Stimulated activated CD4-positive, alpha-beta T cell treated with anti-CD3 and anti-CD28 coated beads, Interleukin-2, amount 100 ng/mL, for 24 hours (primary cell): ENCODE data around the gene ADGRL2.

Experiments used
- DNase-seq, 2 donors: peaks; one replicate each; pipeline ENCODE4 v3.0.0-alpha.2; 2020

Gene ADGRL2

DNA sequence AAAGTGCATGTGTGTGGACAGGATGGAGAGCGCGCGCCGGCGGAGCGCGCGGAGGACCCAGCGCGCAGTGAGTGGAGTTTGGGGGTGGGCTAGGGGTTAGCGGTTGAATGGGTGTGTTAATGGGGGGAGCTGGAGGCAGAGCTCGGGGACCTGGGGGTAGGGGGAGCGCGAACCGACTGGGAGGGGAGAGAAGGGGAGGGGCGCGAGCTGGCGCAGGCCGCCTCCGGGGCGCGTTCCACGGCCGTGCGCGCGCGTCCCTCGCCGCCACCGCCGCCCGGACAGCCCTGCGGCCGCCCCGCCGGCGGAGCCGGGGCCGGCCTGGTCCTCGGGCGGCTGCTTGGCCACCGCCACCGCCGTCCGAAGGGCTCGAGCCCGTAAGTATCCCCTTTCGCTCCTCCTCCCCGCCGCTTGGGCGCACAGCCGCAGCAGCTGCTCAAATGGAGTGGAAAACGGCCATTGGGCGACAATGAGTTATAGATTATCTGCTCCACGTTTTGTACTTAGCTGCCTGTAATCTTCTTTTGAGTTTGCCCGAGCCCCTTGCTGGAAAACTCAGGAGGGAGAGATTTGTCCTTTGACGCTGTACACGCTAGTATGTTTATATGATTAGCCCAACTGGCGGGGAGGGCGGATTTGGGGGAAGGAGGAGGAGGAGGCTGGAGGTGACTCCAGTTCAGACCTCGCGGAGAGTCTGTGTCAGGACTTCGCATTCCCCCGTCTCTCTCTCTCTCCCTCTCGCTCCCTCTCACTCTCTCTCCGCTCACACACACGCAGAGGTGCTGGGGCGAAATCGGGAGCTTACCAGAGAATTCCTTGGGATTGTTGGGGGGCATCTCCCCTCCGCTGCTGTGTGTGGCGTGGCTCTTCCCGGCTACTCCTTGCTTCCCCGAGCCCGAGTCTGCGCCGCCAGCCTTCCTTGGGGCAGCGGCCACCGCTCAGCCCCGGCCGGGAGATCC is at the start of gene ADGRL2:
TSS of gene ADGRL2 (plus strand) at position 240 of the 956 bp plus-strand sequence. CDS start 36,051 bp downstream, outside the sequence.
- peak in 1 of 2 donors; percentile 17 for DNase-seq

DNA sequence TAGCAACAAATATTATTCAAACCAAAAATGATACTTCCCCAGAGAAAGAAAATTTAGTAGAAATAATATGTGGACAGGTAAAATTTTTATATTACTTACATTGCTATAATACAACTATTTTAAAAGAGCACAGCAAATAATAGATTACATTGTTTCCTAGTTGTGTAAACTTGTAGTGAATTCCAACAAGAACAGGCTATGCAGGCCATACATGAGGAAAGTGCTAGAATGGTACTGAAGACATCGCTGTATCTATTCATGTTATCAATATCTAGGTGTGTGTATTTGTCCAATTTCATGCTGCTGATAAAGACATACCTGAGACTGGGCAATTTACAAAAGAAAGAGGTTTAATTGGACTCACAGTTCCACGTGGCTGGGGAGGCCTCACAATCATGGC is 47.9 kb upstream of the ADGRL2 start:
- no peak for DNase-seq

DNA sequence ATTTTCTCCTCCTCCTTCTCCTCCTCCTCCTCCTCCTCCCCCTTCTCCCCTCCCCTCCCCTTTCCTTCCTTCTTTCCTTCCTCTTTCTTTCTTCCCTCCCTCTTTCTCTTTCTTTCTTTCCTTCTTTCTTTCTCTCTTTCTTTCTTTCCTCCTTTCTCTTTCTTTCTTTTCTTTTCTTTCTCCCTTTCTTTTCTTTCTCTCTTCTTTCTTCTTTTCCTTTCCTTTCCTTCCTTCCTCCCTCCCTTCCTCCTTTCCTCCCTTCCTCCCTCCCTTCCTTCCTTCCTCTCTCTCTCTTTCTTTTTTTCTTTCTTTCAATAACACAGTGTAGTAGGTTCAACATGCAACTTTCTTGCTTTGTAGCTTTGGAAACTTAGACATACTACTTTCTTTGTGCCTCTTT is 46.3 kb upstream of the ADGRL2 start:
- DNase-seq, result no peak

DNA sequence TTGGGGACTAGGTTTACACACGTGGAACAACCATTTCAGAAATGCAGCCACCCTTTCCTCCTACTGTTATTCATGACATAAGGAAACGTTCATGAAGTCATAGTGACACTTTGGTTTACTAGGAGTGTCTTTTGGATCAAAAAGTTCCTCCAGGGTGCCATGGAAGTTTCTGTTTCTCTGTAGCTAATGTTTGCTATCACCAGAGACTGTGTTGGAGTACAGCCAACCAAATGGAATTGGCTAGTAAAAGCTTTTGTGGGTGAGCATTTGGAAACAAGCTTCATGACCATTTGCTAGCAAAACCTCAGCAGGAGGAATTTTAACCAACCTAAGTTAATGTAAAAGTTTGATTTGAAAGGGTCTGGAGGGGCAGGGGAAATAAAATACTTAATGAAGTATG is 43.9 kb upstream of the ADGRL2 start:
- DNase-seq, result no peak

DNA sequence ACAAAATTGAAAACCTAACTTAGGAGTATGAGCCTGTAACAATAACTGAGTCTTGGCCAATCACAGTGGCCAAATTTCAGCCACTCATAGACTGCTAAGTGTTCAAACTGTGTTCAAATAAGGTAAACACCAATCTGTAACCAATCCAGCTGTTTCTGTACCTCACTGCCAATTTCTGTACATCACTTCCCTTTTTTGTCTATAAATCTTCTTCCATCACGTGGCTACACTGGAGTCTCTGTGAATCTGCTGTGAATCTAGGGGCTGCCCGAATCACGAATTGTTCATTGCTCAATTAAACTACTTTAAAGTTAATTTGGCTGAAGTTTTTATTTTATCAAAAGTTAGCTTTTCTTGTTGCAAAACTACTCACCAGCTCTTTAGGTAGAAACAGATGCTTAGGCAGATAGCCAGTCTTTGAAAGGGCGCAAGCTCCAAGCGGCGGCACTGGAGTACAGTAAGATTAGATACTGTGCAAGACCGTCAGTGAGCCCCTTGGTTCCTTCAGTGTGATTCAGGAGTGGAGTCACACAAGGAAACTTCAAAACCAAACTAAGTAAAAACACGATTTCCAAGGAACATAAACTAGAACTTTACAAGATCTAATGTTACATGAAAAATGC is 43.2 kb upstream of the ADGRL2 start:
- no peak for DNase-seq

DNA sequence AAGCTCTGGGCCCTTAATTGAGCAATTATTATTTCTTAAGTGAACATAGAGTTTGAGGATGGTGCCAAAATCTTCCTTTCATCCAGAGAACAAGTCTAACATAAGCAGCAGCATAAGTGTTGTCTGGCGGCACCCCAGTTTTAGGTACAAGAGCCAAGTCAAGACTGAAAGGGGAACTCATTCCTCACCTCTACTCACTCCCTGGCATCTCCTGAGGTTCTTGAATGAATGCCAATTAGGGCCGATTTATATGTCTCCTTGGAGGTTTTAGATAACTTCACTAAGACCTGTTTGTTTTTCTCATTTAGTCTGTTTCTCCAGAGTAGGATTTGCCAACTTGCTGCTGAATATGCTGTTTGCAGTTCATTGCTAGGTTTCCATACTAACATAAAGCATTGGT is 42.6 kb upstream of the ADGRL2 start:
- DNase-seq, result no peak

DNA sequence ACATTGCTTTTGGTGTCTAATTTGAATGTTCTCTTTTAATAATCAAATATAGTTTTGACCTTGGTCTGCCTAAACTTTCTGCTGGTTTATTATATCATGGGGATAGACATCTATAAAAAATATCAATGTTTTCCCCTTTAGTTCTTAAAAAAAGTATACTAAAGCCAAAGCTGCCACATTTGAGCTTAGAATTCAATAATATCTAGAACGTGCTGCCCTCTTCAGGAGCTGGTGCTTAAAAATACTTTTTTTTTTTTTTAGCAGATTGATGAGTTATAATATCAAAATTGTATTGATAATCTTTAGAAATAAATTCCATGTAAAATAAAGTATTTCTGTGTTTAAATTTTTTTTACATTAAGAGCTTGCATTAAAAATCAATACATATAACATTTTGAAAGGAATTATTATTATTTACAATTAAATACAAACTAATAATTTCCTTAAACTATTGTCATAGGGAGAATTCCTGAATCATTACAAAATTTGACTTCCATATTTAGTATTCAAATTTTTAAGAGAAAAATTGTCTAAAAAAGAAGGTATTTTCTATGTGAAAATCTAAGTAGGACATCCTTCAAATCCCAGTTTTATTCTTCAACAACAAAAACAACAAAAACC is 40.1 kb upstream of the ADGRL2 start:
- DNase-seq, result no peak

DNA sequence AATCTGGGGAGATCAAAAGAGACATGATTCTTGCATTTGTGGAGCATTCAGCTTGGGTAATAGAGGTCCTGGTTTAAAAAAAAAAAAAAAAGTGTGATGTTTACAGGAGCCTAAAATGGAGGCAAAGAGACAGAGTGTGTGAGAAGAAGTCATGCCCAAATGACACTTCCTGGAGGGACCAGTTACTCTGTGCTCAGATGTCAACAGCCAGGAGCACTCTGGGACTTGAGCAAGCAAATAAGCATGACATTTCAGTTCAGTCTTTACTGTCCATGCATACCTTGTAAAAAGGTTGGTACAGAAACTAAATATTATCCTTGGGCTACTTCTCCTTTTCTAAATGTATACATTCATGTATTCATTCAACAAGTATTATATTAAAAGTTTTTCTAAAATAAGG is 25.2 kb upstream of the ADGRL2 start:
- no peak for DNase-seq

DNA sequence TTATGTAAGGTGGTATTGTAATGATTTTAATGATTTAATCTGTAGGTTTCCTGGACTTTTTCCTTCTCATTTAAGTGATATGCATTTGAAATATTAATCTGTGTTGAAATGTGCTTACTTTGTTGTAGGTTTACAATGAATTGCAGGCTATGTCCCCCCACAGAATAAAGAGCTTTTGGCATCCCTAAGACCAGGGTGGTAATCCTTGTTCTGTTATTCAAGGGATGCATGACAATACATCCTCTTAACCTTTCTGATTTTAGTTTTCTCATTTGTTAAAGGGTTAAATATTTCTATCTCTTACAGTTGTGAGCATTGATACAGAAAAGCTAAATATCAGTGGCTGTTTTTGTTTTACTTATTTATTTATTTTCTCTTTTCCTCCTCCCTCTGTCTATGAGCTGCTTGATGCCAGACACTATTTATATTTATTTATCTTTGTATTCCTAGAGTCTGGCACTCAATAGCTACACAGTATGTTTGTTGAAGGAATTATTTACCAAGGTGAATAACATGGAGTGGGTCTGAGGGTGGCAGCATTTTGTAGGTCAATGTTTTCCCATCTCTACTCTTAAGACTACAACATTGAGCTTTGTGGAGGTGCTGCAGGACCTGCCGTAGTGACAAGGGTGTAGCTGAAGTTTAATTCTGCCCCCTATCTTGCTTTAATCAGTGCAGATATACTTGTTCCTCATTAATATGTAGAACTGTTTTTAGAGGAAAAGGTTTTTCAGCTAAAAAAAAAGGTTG is 19.9 kb upstream of the ADGRL2 start:
- no peak for DNase-seq

DNA sequence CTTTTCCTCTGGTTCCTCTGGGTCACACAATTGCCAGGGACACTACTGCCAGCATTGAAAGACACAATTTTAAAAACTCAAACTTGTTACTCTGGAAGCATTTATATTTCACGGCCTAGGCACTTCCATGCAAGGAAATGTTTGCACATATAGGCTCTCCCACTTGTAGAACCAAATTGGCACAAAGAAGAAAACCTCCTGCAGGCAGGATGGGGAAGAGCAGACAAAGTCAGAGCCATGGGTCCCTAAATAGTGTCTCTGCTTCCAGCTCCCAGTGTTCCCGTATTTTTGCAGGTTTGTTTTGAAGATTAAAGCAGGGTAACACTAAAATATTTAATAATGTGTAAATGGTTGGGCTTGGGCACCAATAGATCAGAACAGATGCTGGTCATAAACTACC is 19.0 kb upstream of the ADGRL2 start:
- DNase-seq, result no peak

DNA sequence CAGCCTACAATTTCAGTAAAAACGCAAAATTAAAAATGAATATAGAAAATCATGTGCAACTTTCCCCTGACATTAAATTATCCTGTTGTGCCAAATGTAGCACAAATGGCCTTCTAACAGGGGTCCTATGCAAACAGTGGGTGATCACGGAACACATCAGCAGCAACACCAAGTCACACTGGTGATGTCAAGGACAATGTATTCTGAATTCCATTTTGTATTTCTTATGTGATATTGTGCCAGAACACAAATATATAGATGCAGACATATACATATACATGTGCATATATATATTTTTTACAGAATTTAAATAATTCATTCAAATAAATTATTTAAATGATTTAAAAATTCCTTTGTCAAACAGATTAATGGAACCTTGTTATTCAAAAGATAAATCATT is 8.6 kb upstream of the ADGRL2 start:
- DNase-seq, result no peak

DNA sequence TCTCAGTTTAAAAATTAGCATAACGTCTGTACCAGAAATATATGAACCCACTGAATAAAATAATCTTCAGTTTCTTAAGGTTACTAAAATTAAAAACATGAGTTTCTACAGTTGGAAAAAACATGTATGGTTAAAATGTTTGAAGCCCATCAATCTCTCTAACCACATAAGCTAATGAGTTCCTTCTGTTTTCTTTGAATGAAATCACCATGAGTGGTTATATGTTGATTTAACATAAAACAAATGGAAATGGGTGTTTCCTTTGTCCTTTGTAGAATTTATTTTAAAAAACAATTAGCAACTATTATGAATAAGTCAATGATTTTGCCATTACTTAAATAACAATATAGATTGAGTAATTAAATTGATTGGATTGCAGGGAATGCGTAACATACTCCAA is 3.0 kb upstream of the ADGRL2 start:
- no peak for DNase-seq

DNA sequence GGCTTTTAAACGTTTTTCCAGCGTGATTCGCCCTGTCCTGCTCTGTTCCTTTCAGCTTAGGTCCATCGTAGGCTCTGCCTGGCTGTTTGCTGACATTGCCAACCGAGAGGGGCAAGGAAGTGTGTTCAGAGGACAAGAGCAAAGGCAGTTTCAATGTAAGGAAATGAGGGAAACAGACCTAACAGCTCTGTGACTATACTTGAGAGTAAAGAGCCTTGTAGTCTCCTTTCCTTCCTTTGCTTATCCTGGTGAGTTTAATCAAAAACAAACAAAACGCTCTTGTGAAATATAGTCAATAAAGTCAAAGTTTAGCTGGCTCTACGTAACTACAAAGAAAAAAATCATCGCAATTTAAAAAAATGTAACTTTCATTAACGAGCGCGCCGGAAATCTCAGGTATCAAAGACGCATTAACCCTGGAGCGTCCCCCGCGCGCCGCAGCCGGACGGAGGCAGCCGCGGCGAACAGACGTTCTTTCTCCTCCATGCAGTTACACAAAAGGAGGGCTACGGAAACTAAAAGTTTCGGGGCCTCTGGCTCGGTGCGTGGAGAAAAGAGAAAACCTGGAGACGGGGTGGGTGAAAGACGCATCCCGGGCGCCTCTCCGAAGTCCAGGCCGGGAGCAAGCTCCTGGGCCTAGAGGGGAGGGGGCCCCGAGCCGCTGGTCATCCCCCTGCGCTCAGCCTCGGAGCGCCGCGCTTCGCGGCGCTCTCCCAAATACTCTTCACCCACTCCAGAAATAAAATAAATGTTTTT is 617 bp upstream of the ADGRL2 start:
- no peak for DNase-seq

DNA sequence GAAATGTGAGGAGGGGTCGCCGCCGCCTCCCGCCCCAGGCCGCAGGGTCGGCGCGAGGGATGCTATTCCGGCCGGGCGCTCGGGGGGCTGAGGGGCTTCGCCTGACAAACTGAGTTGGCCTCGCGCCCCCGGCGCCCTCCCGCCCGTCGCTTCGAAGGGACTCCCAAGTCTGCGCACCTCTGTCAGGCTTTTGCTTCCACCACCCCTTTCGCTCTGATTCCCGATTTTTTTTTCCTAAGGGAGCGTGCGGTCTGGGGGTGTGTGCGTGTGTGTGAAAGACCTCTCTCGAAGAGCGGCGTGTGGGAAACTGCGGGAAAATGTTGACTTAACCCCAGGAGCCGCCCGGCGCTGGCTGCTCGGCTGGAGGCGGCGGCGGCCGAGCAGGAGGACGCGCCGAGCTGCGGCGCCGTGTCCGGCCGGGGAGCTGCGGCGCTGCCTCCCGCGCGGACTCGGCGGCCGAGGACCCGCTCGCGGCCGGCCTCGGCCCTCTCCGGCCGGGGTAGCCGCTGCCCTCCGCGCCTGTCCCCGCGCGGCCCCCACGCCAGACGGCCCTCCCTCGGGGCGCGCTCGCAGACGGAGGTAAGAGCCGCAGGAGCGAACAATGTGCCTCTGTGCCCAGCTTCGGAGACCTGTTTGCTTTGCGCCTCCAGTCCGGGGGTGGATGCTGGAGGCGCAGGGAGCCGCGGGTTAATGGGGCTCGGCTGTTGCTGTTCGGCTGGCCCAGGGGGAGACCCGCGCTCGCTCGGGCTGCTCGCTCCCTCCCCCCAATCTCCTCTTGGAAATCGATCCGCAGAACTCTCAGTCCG is 1.1 kb downstream of the ADGRL2 start:
- DNase-seq, result peak in 1 of 2 donors; percentile 1

DNA sequence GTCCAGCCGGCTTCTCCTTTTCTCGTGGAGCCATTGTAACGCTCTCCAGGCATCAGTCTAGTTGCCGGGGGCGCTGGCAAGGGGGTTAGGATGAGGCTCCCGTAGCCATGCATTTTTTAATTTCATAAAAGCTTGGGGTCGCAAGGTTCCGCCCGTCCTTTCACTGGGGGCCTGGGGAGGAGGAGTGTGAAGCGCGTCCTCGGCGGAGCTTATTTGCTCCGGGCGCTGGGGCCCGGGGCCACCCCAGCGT is 1.6 kb downstream of the ADGRL2 start:
- DNase-seq, result no peak

DNA sequence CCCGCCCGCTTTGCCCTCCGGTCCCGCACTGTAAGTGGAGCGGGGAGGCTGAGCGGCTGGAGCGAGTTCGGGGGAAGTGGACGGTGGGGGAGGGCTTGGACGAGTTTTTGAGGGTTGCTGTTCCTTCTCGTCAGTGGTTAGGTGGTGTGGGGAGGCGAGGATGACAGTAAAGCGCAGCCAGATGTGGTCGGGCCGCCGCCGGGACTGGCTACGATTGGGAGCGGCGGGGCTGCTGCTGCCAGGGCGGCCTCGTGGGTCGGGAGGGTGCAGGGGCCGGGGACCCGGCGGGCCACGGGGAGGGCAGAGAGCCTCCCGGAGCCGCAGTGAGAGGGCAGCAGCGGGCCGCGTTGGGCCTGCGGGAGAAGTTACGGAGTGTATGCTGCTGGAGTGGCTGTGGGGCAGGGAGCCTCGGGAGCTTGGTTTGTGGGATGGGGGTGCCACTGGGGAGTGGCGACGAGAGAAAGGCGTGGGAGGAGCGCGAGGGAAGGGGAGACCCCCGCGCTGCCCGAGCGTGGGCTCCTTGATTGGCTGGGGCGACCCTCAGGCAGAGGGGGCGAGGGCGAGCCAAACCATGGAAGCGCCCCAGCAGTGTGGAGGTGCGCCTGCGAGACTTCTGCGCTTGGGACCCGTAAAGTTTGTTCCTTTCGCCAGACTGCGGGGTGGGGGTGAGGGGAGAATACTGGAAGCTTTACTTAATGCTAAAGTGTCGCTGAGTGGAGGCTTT is 2.1 kb downstream of the ADGRL2 start:
- DNase-seq, result peak in 1 of 2 donors; percentile 10

DNA sequence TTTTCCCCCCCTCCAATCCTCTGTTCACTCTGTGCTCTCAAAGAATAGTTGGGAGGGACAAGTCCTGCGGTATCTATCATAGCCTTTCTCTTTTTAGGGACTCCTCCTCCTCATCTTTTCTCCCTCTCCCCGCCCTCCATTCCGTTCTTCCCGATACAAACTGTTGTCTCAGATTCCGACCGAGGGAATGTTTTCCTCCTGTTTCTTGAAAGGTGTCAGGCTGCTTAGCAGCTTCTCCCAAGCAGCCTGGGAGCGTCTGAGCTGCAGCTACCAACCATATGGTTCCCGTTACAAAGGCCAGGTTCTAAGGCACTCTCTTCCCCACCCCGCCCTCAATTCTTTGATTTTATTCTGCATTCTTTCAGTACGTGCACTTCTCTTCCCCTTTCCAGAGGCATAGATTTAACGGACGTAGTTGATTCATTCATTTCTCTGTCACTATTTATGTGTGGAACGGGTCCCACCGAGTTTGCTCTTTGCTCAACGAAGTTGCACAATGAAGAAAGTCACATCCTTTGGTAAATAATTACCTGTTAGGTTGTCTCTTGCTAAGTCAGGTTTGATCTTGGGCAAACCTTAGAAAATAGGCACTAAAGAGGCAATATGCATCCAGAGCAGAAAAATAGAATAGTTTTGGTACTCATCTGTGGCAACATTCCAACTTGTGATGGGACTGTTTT is 2.8 kb downstream of the ADGRL2 start:
- no peak for DNase-seq

DNA sequence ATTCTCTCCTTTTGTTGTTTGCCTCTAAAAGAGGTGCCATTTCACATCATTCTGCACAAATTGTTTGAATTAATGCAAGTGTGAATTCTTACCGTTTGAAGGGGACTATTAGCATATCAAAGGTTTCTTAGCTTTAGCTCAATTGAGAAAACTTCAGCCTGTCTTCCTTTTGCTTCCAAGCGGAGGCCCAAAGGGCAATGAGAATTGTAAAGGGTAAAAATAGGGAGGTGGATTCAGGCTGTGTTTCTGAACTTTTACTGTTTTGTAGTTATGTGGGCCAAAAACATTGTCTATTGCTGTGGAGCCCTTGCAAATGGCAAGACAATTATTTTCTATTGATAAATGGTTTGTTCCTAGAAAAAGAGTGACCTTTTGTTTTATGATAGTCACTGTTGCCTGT is 3.6 kb downstream of the ADGRL2 start:
- DNase-seq, result no peak

DNA sequence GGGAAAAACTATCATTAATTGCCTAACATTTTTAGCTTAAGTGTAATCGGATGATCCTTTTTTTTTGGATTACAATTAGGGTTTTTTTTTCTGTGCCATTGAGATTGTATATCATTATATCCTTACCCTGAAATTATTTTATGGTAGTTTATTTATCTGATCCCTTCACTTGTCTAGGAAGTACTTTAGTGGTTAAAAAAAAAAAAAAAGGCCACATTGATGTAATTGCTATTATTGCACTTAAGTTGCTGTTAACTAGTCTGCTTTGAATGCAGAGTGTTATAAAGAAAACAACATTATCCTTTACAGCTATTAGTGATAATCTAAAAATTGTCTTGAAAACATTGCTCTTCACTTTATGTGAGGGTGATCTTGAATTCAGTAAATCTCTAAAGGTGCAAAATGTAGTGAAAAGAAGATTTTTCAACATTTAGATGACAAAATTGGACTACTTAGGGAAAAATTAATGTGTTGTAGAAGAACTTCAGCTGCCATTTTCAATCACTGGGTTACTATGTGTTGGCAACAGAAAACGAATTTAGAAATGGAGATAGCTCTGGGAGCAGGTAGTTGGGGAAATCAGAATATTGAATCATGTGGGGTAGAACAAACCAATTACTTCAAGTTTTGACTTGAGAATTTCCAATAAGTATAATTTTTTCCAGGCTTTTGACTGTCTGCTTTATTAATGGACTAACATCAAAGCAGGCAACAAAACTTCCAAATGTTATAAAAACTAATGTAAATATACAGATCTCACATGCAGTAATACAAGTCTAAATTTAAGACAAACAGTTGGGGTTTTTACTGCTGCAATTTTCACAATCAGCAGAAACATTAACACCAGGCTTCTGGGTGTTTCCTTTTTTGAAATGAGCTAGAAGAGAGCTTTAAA is 5.0 kb downstream of the ADGRL2 start:
- DNase-seq, result no peak

DNA sequence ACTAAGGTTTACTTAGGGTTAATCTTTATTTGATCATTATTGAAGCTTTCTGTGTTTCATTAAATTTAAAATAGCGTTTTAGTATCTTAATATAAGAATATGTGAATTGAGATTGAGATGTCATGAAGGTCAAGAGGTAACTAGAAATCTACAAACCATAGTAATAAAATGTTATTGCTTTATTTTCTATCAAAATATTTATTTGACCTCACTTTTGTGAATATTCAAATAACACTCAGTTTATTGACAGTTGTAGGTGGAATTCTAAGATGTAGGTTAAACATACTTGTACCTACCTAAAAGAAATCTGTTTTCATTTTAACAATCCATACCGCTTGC is 5.7 kb downstream of the ADGRL2 start:
- no peak for DNase-seq
